HG03521 (cell line): ENCODE results near the gene TLR9.
"Not testable (repeated sequence)": the region's sequence is repeated elsewhere in the genome, so short reads cannot be mapped to it uniquely, and the experiment has no call there.

Experiments
- ATAC-seq: cut with Tn5 transposase; IDR thresholded peaks from one replicate; pipeline ENCODE4 v1.9.1; 2021; ENCODE audit warnings: mild to moderate bottlenecking, moderate library complexity; ENCODE audit not compliant: unreplicated experiment

Gene TLR9

DNA sequence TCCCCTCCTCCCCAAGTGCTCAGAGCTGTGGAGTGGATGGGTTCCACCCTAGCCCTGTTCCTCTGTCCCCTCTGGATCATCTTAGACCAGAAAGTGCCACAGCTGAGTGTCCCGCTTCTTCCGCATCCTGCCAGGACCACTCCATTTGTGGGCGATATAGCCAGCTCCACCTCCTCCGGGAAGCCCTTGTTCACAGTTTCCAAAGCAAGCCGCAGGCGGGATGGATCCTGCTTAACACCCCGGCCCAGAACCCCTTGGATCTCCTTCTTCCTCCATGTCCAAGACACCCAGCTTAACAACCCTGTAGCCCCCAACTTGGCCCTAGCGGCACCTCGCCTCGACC is 28.0 kb downstream of the TLR9 start:
- no peak for ATAC-seq

DNA sequence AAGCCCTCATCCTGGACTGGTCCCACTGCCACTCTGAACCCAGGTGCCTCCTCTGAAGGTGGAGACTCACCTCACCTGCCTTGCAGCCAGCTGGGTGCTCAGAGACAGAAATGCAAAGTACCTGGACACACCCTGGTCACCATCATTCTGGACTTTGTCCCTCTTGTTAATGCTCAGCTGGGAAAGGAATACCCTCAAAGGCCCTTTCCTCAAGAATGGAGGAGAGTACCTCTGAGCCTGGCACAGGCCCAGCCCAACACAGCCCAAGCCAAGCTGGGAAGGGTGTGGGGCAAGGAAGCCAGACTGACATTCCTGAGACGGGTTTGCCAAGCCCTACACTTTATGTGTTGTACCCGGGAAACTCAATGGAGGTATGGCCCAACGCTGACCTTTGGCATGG is 28.5 kb downstream of the TLR9 start:
- ATAC-seq, result no peak

DNA sequence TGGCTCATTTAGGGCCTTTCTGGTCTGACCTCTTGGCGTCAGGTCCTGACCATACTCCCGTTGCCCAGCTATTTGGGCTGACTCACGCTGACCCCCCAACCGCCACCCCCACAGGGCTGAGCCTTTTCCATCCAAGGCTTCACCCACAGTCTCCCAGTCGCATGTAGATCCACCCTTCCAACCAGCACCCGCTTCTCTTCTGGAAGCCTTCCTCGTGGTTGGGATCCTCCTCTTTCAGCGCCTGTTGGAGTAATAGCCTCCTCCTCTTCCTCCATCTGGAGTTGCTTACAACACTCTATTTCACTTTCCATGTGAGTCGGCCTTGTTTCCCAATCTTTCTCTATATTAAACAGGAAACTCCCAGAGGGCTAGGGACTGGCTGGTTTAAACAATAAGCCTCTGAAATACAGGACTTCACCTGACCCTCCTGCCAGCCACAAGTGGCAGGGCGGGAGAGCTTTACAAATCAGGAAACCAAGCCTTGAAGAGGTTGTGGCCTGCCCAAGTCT is 29.6 kb downstream of the TLR9 start:
- ATAC-seq, result no peak

DNA sequence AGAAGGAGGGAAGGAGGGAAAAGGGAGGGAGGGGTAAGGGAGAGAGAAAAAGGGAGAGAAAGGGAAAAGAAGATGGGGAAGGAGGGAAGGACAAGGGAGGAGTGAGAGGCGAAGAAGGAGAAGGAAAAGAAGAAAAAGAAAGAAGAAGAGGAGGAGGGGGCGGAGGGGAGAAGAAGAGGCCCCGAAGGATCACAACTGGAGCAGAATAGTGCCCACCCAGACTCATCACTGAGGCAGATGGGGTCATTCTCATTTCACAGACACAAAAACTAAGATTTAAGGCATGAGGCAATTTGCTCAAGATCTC is 30.2 kb downstream of the TLR9 start:
- ATAC-seq, result no peak

DNA sequence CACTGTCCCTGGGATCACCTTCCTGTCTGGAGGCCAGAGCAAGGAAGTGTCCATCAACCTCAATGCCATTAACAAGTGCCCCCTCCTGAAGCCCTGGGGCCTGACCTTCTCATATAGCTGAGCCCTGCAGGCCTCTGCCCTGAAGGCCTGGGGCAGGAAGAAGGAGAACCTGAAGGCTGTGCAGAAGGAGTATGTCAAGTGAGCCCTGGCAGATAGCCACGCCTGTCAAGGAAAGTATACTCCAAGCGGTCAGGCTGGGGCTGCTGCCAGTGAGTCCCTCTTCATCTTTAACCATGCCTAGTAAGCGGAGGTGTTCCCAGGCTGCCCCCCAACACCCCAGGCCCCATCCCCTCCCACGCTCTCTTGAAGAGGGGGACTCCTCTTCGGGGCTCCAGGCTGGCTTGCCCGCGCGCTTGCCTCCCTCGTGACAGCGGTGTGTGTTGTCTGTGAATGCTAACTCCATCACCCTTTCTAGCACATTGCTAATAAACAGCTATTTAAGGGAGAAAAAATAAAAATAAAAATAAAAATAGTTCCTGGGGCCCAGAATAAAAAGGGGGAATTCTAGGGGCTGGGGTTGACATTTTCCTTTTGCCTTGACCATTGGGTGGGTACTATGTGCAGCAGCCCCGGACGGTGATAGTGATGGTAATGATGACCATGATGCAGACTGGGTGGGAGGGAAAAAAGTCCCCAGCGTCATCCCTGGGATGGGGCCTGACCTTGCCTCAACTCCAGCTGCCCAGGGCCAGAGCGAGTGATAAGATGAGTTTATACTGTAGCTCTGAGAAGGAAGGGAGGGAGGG is 30.8 kb downstream of the TLR9 start:
- no peak for ATAC-seq

DNA sequence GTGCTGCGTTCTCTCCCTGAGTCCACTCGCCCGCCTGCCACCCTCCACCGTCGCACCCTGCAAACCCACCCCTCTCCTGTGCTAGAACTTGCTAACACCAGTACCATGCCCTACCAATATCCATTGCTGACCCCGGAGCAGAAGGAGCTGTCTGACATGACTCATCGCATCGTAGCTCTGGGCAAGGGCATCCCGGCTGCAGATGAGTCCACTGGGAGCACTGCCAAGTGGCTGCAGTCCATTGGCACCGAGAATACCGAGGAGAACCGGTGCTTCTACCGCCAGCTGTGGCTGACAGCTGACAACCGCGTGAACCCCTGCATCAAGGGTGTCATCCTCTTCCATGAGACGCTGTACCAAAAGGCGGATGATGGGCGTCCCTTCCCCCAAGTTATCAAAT is 32.4 kb downstream of the TLR9 start:
- no peak for ATAC-seq

DNA sequence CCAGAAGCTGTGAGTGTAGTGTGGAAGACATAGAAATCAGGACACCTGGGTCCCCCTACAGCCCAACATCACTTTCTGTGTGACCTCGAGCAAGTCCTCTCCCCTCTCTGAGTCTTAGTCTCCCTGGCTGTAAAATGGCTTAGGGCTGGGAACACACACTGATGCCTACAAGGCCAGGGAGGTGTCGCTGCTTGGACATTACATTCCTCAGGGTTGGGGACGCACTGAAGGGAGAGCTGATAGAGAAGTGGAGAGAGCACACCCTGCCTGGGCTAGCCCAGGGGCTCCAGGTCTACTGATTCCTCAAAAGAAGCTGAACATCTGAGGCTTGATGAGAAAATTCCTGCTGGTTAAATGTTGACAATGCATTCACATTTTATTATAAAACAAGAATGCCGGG is 33.8 kb downstream of the TLR9 start:
- ATAC-seq, result no peak

DNA sequence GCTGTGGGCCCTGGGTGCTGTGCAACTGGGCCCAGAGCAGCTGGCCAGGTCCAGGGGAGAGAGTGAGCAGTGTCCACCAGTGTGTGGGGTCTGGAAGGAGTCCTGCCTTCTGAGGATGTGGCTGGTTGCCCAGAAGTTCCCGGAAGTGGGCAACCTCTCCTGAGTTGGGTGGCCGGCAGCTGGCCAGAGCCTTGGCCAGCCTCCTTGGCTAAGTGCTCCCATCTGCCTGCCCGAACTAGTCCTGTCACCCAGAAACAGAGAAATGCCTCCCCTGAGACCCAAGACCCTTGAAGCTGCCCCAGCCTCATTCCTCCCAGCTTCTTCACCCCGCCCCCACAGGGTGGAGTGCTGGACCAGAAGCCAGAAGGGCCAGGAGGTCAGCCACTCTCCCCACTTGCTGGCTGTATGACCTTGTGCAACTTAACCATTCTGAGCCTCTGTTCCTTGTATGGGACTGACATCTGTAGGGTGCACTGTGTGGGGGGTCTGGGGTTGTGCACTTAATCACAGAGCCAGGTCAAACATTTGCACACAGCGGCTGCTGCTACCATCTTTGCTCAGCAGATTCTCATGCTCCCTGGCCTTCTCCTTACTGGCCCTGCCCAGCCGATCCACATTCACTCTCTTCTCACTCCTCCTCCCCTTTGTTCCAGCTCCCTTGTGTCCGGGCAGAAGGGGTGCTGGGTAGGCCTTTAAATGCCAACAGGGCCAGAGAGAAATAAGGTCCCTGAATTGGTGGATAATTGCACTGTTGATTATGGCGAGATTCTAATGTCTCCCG is 35.0 kb downstream of the TLR9 start:
- no peak for ATAC-seq

DNA sequence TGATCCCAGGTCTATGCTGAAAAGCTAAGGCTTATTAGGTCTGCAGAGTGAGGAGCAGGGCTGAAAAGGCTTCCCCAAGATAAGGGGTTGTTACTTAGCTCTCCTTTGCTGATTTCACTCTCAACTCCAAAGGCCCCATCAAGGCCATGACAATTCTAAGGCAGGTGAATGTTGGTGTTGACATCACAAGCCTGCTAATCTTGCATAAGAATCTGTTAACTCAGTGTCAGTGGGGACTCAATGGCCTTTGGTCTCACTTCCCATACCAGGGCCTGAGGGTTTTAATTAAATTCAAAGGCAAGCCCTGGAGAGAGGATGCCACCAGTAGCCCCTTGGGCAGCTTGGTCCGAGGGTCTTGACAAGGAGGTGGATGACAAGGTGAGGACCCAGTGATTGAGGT is 36.9 kb downstream of the TLR9 start:
- ATAC-seq, result no peak

DNA sequence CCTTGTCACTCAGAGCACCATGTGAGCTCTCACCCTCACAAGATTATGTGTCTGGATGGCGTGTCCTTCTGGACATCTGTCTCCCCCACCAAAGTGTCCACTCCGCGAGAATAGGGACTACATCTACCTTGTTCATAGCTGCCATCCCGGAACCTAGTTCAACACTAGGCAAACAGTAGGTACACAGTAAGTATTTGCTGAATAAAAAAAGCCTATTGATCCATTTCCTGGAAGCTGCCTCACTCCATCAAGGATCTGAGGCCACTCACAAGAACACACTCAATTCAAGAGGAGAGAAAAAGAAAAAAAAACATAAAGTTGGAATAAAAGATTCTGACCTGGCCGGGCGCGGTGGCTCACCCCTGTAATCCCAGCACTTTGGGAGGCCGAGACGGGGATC is 38.7 kb downstream of the TLR9 start:
- no peak for ATAC-seq

DNA sequence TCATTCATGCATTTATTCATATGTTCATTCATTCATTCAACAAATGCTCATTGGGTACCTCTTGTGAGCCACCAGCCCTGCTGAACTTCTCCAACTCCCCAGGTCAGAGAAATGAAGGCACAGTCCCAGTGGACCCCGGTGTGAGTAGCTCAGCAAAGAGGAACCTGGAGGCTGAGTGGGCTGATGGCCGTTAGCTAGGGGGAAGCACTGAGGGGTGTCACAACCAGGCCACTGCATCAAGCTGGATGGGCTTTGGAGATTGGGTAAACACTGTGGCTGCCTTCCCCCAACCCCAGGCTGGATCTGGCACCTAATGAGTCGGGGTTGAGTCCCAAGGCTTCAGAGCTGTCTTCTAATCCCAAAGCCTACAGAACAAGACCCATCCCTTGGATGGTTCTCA is 39.6 kb downstream of the TLR9 start:
- no peak for ATAC-seq

DNA sequence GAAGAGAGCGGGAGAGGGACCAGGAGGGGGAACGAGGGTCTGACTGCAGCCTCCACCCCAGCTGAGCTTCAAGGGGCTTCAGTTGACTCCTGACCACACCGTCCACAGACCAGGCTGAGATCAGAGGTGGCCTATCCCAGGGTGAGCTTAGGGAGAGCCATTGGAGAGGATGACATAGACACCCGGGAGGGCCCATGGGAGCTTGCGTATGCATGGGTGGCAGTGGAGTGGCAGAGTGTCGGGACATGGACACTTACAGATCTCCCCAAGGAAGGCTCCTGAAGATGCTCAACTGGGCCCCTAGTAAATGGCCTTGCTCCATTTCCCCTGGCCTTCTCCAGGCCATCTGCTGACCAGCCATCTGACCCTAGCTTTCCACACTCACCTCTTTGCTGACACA is 40.1 kb downstream of the TLR9 start:
- ATAC-seq, result no peak

DNA sequence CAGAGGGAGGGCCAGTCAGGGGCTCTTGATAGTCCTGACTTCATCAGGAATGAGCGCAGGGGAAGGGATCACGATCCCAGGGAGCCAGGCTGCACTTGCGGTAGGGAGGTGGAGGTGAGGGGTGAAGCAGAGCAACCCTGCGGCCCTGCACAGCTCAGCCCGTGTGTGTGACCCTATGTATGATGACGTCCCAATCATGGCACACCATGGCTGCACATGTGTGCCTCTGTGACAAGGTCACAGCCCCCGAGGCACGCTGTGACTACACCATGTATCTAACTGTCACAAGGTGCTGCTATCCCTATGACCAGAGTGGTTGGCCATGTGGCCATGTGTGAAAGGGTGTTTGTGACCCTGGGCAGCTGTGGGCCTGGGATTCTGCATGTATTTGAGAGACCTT is 40.8 kb downstream of the TLR9 start:
- ATAC-seq, result no peak

DNA sequence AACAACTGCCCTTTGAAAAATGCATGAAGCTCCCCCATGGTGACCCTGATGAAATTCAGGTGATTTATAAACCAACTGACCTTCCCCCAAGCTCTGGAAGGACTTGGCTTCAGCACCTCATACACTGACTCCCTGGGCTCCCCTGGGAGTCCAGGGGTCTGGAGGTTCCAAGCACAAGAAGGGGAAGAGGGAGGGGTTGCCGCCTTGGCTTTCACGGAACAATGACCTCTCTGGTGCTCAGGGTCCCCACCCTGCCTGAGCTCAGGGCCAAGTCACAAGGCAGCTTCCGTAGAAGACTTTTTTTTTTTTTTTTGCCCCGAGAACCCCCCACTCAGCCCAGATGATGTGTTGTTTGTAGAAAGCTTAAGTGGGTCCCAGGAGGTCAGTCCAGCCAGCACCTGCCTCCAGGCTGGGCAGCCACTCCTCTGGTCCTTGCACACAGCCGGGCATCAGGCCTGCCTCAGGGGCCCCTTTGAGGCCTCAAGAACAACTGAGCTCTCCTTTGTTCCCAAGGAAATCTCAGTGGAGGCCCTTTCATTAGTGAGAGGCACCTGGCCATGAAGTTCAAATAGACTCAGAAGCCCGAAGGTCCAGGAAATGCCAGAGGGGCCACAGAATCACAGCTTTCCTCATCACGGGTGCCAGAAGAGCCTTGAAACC is 41.5 kb downstream of the TLR9 start:
- ATAC-seq, result no peak

DNA sequence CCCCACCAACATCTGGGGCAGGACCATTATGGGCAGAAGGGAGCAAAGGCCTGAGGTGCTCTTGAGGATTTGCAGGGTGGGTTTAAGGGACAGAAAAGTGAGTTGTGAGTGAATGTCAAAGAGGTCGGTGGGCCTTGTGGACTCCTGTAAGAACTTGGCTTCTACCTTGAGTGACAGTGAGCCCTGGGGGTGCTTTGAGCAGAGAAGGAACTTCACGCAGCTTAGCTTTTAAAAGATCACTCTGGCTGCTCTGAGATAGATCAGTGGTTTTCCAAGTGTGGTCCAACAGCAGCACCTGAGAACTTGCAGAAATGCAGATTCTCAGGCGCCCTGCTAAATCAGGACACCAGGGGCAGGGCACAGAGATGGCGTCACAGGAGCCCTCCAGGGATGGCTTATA is 42.8 kb downstream of the TLR9 start:
- no peak for ATAC-seq

DNA sequence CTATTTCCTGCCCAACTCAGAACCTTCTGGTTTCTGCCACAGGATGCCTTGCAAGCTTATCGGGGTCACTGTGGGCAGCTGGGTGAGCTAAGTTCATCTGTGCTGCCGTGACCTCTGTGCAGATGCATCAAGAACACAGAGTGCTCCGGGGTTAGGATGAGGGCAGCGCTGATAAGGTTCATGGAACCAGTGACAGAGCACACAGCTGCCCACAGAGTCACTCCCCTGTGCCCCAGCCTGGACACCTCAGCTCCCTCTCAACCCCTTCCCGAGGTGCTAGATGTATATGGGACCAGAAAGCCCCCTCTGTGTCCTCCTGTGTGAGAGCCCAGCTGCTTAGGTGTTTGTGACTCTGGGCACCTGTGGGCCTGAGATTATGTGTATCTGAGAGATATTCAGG is 43.2 kb downstream of the TLR9 start:
- no peak for ATAC-seq

DNA sequence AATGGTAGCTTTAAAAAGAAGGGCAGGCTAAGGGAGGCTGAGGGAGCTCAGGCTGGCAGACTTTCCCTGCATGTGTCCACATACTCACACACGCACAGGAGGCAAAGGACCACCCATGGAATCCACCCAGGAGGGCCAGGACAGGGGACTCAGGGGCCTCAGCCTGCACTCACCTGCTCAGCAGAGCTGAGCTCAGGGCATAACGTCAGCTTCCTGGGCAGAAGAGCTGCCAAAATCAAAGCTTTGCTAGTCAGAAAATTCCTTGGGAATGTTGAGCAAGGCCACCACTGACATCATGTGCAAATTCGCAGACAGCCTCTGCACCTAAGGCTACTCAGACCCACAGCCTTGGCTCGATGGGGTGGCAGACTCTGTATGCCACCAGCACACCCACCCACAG is 43.9 kb downstream of the TLR9 start:
- ATAC-seq, result no peak

DNA sequence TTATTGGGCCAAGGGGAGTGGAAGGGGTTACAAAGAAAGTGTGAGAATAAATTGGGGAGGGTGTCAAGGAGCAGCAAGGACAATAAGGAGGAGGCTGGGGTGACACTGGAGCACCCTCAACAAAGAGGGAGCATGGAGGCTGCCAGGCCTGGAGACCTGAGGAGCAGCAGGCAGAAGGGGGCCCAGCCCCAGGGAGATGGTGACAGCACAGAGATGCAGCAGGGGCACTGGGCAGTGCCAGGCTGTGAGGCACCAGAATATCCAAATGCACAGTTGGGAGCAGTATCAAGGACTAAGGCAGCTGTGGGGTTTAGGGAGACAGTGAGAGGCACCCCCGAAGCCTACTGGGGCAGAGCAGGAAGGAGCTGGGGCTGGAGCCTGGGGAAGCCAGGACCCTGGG is 46.9 kb downstream of the TLR9 start:
- no peak for ATAC-seq

DNA sequence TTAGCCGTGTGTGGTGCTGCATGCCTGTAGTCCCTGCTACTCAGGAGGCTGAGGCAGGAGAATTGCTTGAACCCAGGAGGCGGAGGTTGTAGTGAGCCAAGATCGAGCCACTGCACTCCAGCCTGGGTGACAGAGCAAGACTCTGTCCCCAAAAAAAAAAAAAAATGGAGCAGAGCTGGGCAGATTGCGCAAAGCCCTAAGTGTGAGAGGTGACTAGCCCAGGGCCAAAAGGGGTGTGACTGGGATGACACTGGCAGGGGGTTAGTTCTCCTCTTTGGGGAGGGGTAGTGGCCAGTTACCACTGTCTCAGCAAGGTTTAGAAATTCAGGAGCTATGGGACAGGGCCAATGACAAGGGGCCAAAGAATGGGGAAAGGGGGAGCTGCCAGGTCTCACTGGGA is 47.3 kb downstream of the TLR9 start:
- not testable (repeated sequence) for ATAC-seq

DNA sequence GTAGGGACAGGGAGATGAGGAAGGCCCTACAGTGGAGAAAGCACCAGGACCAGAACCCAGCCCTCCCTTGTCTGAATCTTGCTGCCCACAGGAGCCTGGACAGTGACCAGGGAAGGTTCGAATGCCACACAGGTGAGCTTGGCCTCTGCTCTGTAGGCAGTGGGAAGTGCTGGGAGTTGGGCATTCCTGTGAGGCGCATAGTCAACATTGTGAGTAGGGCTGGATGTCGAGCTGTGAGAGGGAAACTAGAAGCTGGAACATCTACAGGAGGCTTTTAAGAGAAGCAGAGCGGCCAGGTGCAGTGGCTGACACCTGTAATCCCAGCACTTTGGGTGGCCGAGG is 47.8 kb downstream of the TLR9 start:
- no peak for ATAC-seq

DNA sequence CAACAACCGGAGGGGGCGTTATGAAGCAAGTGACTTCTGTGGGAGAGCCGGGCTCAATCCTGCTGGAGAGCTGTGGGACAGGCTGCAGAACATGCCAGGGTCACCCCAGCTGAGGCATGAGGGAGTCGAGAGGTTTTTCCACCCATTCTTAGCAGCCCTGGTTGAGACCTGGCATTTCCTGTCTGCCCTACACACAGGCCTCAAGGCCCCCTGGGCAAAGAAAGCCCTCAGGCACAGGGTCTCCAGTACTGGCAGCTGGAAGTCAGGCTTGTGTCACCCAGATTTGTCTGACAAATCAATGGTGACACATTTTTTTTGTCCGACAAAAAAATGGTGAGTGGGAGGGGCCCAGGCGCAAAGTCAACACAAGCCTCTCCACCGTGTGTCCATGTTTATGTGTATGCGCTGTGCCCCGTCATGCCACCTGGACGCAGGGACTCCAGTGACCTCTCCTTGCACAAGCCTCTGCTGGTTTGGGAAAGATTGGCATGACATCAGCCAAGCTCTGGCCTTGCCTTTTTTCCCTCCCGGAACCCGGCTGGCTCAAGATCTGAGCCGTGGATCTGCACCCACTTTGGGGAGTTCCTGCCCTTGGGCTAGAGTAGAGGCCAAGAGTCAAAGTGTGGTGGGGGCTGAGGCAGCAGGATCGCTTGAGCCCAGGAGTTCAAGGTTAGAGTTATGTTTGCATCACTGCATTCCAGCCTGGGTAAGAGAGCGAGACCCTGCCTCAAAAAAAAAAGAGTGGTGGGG is 48.3 kb downstream of the TLR9 start:
- ATAC-seq, result no peak
